ENCODE results near the gene DQX1. TPM values are rescaled to one million over a fixed set of nuclear protein-coding genes. Genes with fewer than 3 reads are reported as not detected.

Gene DQX1
- total and polyA plus RNA-seq, 9 of the 15 experiments (the other 6 are each of a cell fraction or from before 2014, with no cell fraction given): 0.04 to 0.38 (median 0.18) TPM; not detected in 1

DNA sequence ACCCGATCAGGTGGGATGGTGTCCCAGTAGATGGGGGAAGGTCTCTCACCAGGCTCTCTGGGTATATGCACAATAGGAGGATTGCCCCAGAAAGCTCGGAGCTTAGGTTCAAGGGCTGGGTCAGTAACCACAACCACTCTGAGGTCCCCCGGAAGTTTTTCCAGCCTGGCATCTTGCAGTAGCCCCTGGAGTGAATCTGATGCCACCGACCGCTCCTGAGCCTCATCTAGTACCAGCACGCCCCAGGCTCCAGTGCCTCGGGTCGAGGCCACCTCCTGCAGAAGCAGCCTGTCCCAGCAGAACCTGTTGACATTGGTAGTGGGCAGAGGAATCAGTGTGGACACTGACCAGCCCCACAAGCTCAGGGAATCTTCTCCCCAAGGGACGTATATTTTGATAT, 2.0 kb downstream of the DQX1 start (continued):
- TF ChIP-seq, protein P1, sequence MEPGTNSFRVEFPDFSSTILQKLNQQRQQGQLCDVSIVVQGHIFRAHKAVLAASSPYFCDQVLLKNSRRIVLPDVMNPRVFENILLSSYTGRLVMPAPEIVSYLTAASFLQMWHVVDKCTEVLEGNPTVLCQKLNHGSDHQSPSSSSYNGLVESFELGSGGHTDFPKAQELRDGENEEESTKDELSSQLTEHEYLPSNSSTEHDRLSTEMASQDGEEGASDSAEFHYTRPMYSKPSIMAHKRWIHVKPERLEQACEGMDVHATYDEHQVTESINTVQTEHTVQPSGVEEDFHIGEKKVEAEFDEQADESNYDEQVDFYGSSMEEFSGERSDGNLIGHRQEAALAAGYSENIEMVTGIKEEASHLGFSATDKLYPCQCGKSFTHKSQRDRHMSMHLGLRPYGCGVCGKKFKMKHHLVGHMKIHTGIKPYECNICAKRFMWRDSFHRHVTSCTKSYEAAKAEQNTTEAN (CRISPR knock-in tag; IDR thresholded peaks at IDR 0.05): no peak

DNA sequence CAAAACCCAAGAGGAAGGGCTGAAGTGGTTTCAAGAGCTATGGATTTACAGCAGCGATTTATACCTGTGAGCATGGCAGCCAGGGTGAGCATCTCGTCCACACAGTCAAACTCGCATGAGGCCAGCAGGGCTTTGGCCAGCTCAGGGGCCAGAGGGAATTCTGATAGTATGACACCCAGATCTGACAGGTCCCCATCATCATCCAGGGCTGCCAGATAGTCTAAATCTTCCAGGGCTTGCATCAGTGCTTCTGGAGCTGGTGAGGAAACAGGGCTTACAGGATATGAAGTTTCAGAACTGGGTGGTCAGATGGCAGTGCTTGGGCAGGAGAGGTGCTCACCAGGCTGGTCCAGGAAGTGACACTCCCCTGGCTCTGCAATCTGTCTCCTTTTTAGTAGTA, 3.5 kb downstream of the DQX1 start:
- Histone ChIP-seq H3K4me1 (replicated peaks in 1 of 2; ENCODE audit: control insufficient read depth in 2 of 2, insufficient read depth in 2 of 2, low read length in 2 of 2) (no peaks in the 10 kb centered on the region; a peak in 1 of 5 replicates), H3K9ac (ENCODE audit: insufficient read depth in 1 of 2, low read depth in 2 of 2, low read length in 2 of 2) (no peak overlapping the region), H3K27ac (ENCODE audit: extremely low read depth, low read depth, low read length) (no peak overlapping the region), H3K9me3 (replicated peaks; ENCODE audit: control insufficient read depth, insufficient read depth, low read depth, low read length) (no peaks in the 10 kb centered on the region), H2AFZ (ENCODE audit: low read depth, low read length) (no peak overlapping the region), H3K9me1 (ENCODE audit: control insufficient read depth, insufficient read depth, low read length) (no peaks in the 10 kb centered on the region), H4K20me1 (replicated peaks; ENCODE audit: control insufficient read depth, insufficient read depth, low read length) (no peaks in the 10 kb centered on the region), H3K36me3 (ENCODE audit: control insufficient read depth, insufficient read depth, low read length) (peaks cover 20% of the 10 kb centered on the region), H3K27me3 (ENCODE audit: control insufficient read depth in 2 of 2, insufficient read depth in 2 of 2, low read length in 2 of 2) (no peaks in the 10 kb centered on the region), H3K4me3 (no peak overlapping the region), H3K79me2 (ENCODE audit: control insufficient read depth, insufficient read depth, low read length) (peaks cover 9% of the 10 kb centered on the region), H3K4me2 (ENCODE audit: insufficient read depth, low read length) (no peak overlapping the region)
- no TSS peak for BruUV-seq (replicated peaks)
- 17% methylated on average over 3 of the region's 3 CpGs for WGBS (ENCODE audit: insufficient coverage, low coverage, missing lambda C conversion rate)
- CTCF ChIA-PET (ENCODE audit: low intra/inter-chr PET ratio): no interaction called here
- FAIRE-seq (no peak), DNase-seq (ENCODE audit: extremely low read depth in 1 of 4, low spot score in 3 of 4) (no peak), ATAC-seq (no peak)
- intact Hi-C loops (cut with micrococcal nuclease): no loop called here
- TF ChIP-seq THAP7 (CRISPR knock-in tag; IDR thresholded peaks at IDR 0.05) (no peak), ZFP30 (CRISPR knock-in tag; IDR thresholded peaks at IDR 0.05; ENCODE audit: borderline replicate concordance) (no peak), RFX5 (IDR thresholded peaks at IDR 0.05; ENCODE audit: low read depth, low read length) (no peak)
- in situ Hi-C loops (cut with MboI): no loop called here
- POLR2A ChIA-PET: interaction anchor here (1.0 to 1.4 kb wide), 4 partner anchors 12 to 26 kb away, joined by 3 to 9 read pairs (median 4); partner anchors contain the start of gene PCGF1

Measured in K562 (cell line).